Mesendoderm (in vitro differentiated cells): ENCODE data around the gene C19orf38.
"Not testable (repeated sequence)": the region's sequence is repeated elsewhere in the genome, so short reads cannot be mapped to it uniquely, and the experiment has no call there.

ENCODE experiments used
- DNase-seq: peaks from one replicate; pipeline ENCODE4 v3.0.0; 2013
- H2AK5ac ChIP-seq: 2 replicates; pipeline ENCODE4 v1.6.1; 2013; ENCODE audit warnings: low read length, inconsistent platforms
- H2BK120ac ChIP-seq: 2 replicates; pipeline ENCODE4 v1.6.1; 2013; ENCODE audit warnings: low read depth, mild to moderate bottlenecking, low read length, moderate library complexity, mixed read lengths
- H2BK15ac ChIP-seq: replicated peaks from 2 replicates; pipeline ENCODE4 v1.6.1; 2013; ENCODE audit warnings: low read depth, mild to moderate bottlenecking, moderate library complexity
- H2BK5ac ChIP-seq: 2 replicates; pipeline ENCODE4 v1.6.1; 2013; ENCODE audit warnings: low read length, inconsistent platforms
- H3K18ac ChIP-seq: 2 replicates; pipeline ENCODE4 v1.6.1; 2013; ENCODE audit warnings: mild to moderate bottlenecking, low read length, mixed read lengths
- H3K23ac ChIP-seq: one replicate; pipeline ENCODE4 v1.6.1; 2013; ENCODE audit warnings: low read length
- H3K27ac ChIP-seq: 2 replicates; pipeline ENCODE4 v1.5.1; 2013; ENCODE audit warnings: low read depth, mild to moderate bottlenecking, inconsistent platforms, low read length, moderate library complexity
- H3K27me3 ChIP-seq: 2 replicates; pipeline ENCODE4 v1.6.1; 2013; ENCODE audit warnings: low read length, control low read depth, mild to moderate bottlenecking, inconsistent platforms; ENCODE audit not compliant: insufficient read depth, poor library complexity
- H3K36me3 ChIP-seq: 2 replicates; pipeline ENCODE4 v1.6.1; 2013; ENCODE audit warnings: low read length, inconsistent platforms; ENCODE audit not compliant: control insufficient read depth, insufficient read depth
- H3K4ac ChIP-seq: one replicate; pipeline ENCODE4 v1.6.1; 2013; ENCODE audit warnings: low read depth, mild to moderate bottlenecking, low read length, moderate library complexity
- H3K4me1 ChIP-seq: 2 replicates; pipeline ENCODE4 v1.6.1; 2013; ENCODE audit warnings: low read depth, low read length, inconsistent platforms; ENCODE audit not compliant: control insufficient read depth
- H3K4me2 ChIP-seq: 2 replicates; pipeline ENCODE4 v1.6.1; 2013; ENCODE audit warnings: low read length
- H3K4me3 ChIP-seq: 2 replicates; pipeline ENCODE4 v1.5.1; 2013; ENCODE audit warnings: mild to moderate bottlenecking, low read length
- H3K56ac ChIP-seq: one replicate; pipeline ENCODE4 v1.6.1; 2013; ENCODE audit warnings: low read length
- H3K79me1 ChIP-seq: 2 replicates; pipeline ENCODE4 v1.6.1; 2013; ENCODE audit warnings: low read length, inconsistent platforms
- H3K79me2 ChIP-seq: 2 replicates; pipeline ENCODE4 v1.6.1; 2013; ENCODE audit warnings: mild to moderate bottlenecking, low read length; ENCODE audit not compliant: control insufficient read depth, insufficient read depth
- H3K9ac ChIP-seq: 2 replicates; pipeline ENCODE4 v1.6.1; 2013; ENCODE audit warnings: low read length, inconsistent platforms
- H4K5ac ChIP-seq: one replicate; pipeline ENCODE4 v1.6.1; 2013; ENCODE audit warnings: low read length
- H4K8ac ChIP-seq: one replicate; pipeline ENCODE4 v1.6.1; 2013; ENCODE audit warnings: low read depth, mild to moderate bottlenecking, control low read depth, low read length, moderate library complexity
- WGBS: extraction: QIAGEN DNeasy Blood & Tissue Kit; methylation state at CpG from one replicate; pipeline ENCODE4 v1.1.7; 2013; ENCODE audit warnings: low lambda C conversion rate, missing lambda C conversion rate; ENCODE audit not compliant: insufficient coverage; ENCODE audit errors: extremely low coverage; 5-methylcytosine and 5-hydroxymethylcytosine counted together

The C19orf38 gene

GRCh38 chr19:10837649-10838048 lies 10.6 kb upstream of the C19orf38 start:
- not testable (repeated sequence) for H3K4me3 ChIP-seq, H4K8ac ChIP-seq, H4K5ac ChIP-seq, H3K79me2 ChIP-seq, H3K56ac ChIP-seq, H3K23ac ChIP-seq, H3K4me1 ChIP-seq, H2AK5ac ChIP-seq, H3K27ac ChIP-seq, H3K4ac ChIP-seq, H3K36me3 ChIP-seq, H3K79me1 ChIP-seq, H3K4me2 ChIP-seq, H3K18ac ChIP-seq, H2BK15ac ChIP-seq, H3K27me3 ChIP-seq, H3K9ac ChIP-seq, H2BK120ac ChIP-seq, DNase-seq, H2BK5ac ChIP-seq
- WGBS, result no CpG with 5 or more reads among the region's 7 CpGs

- Histone ChIP-seq H3K79me2 (no peaks in the 10 kb centered on the region), H3K4me2 (no peak overlapping the region), H3K4me3 (no peak overlapping the region), H3K56ac (no peak overlapping the region), H3K4me1 (no peaks in the 10 kb centered on the region), H3K27ac (no peak overlapping the region), H3K79me1 (peaks cover 3% of the 10 kb centered on the region), H3K18ac (no peak overlapping the region), H2BK120ac (no peak overlapping the region), H3K4ac (no peak overlapping the region), H3K23ac (no peak overlapping the region), H3K27me3 (no peaks in the 10 kb centered on the region), H4K8ac (no peak overlapping the region), H2BK15ac (no peak overlapping the region), H4K5ac (no peak overlapping the region), H3K9ac (no peak overlapping the region), H3K36me3 (no peaks in the 10 kb centered on the region), H2AK5ac (no peak overlapping the region), H2BK5ac (no peak overlapping the region)
- DNase-seq, result no peak
- WGBS, result no CpG with 5 or more reads among the region's 11 CpGs
Measured at GRCh38 chr19:10838377-10838776, 9.8 kb upstream of the C19orf38 start.

- no peaks in the 10 kb centered on the region for H3K79me2 ChIP-seq
- no peaks in the 10 kb centered on the region for H3K36me3 ChIP-seq
- H3K79me1 ChIP-seq, result peaks cover 3% of the 10 kb centered on the region
- H3K9ac ChIP-seq, result no peak overlapping the region
- no peak overlapping the region for H3K18ac ChIP-seq
- no peak overlapping the region for H3K56ac ChIP-seq
- DNase-seq, result no peak
- H3K27ac ChIP-seq, result no peak overlapping the region
- no peak overlapping the region for H2BK15ac ChIP-seq
- no peaks in the 10 kb centered on the region for H3K4me1 ChIP-seq
- no peak overlapping the region for H3K4me2 ChIP-seq
- no peak overlapping the region for H2BK5ac ChIP-seq
- H2AK5ac ChIP-seq, result no peak overlapping the region
- no peak overlapping the region for H3K4ac ChIP-seq
- H4K5ac ChIP-seq, result no peak overlapping the region
- no CpG with 5 or more reads among the region's 10 CpGs for WGBS
- no peaks in the 10 kb centered on the region for H3K27me3 ChIP-seq
- H2BK120ac ChIP-seq, result no peak overlapping the region
- no peak overlapping the region for H3K23ac ChIP-seq
- H3K4me3 ChIP-seq, result no peak overlapping the region
- H4K8ac ChIP-seq, result no peak overlapping the region
Measured at GRCh38 chr19:10839114-10840050, 8.8 kb upstream of the C19orf38 start.

- Histone ChIP-seq H3K79me1 (no peaks in the 10 kb centered on the region), H3K27me3 (no peaks in the 10 kb centered on the region), H2BK5ac (no peak overlapping the region), H3K4me3 (no peak overlapping the region), H3K36me3 (no peaks in the 10 kb centered on the region), H3K27ac (no peak overlapping the region), H3K9ac (no peak overlapping the region), H3K23ac (no peak overlapping the region), H4K5ac (no peak overlapping the region), H2BK15ac (no peak overlapping the region), H3K18ac (no peak overlapping the region), H3K56ac (no peak overlapping the region), H3K4ac (no peak overlapping the region), H2AK5ac (no peak overlapping the region), H3K4me1 (no peaks in the 10 kb centered on the region), H3K4me2 (no peak overlapping the region), H4K8ac (no peak overlapping the region), H3K79me2 (no peaks in the 10 kb centered on the region), H2BK120ac (no peak overlapping the region)
- no peak for DNase-seq
- no CpG with 5 or more reads among the region's 7 CpGs for WGBS
Measured at GRCh38 chr19:10842788-10843187, 5.4 kb upstream of the C19orf38 start.

GRCh38 chr19:10846500-10847202 lies 1.6 kb upstream of the C19orf38 start:
- DNase-seq, result no peak
- no peak overlapping the region for H2BK5ac ChIP-seq
- no peaks in the 10 kb centered on the region for H3K79me1 ChIP-seq
- no peak overlapping the region for H3K23ac ChIP-seq
- H3K4ac ChIP-seq, result no peak overlapping the region
- no peak overlapping the region for H3K4me2 ChIP-seq
- H3K56ac ChIP-seq, result no peak overlapping the region
- H4K8ac ChIP-seq, result no peak overlapping the region
- no peaks in the 10 kb centered on the region for H3K4me1 ChIP-seq
- no peak overlapping the region for H3K9ac ChIP-seq
- no peak overlapping the region for H3K18ac ChIP-seq
- no peak overlapping the region for H3K4me3 ChIP-seq
- H2AK5ac ChIP-seq, result no peak overlapping the region
- no peaks in the 10 kb centered on the region for H3K36me3 ChIP-seq
- no peak overlapping the region for H4K5ac ChIP-seq
- no peak overlapping the region for H3K27ac ChIP-seq
- no peak overlapping the region for H2BK15ac ChIP-seq
- no CpG with 5 or more reads among the region's 2 CpGs for WGBS
- H2BK120ac ChIP-seq, result no peak overlapping the region
- no peaks in the 10 kb centered on the region for H3K79me2 ChIP-seq
- no peaks in the 10 kb centered on the region for H3K27me3 ChIP-seq
